K562 (cell line): ENCODE results near the gene GALK2. TPM values are rescaled to one million over a fixed set of nuclear protein-coding genes. Genes with fewer than 3 reads are reported as not detected.

Source experiments
- ATAC-seq: fragments of 200-7000 bp; cut with Tn5 transposase; 3 replicates; pipeline ENCODE4 v1.9.1; 2020; ENCODE audit warnings: moderate library complexity
- BruUV-seq: library from RNA; stranded (reverse); fragments of 400-500 nt; replicated peaks from 2 replicates; lab custom pipeline; 2021; lab: Mats Ljungman, UMichigan
- CTCF ChIA-PET: fragments of 300-600 bp; formaldehyde crosslinking; extraction: SDS; loops from one replicate; lab custom pipeline; 2021; ENCODE audit warnings: low intra/inter-chr PET ratio; lab: Yijun Ruan, JAX
- POLR2A ChIA-PET: fragments of 300-600, 350-650 bp; sonication (Branson Sonifier 250); formaldehyde crosslinking; extraction: SDS; loops from one replicate; lab custom pipeline; 2021; ENCODE audit warnings: antibody characterized with exemption, inconsistent platforms; lab: Yijun Ruan, JAX
- DNase-seq, 4 experiments: peaks; one replicate each; pipeline versions ENCODE4 v3.0.0 to v3.0.0-alpha.2; 2011 to 2018; ENCODE audit warnings: low spot score in 3 of 4, mixed read lengths in 3 of 4; ENCODE audit errors: extremely low read depth in 1 of 4
- FAIRE-seq: peaks from 2 replicates; lab custom pipeline; 2011; peaks lifted over from hg19 to GRCh38; lab: Jason Lieb, UNC
- H2AFZ ChIP-seq: 2 replicates; pipeline ENCODE4 v1.6.0; 2011; ENCODE audit warnings: low read depth, low read length, control low read depth, inconsistent platforms
- H3K27ac ChIP-seq: fragments of 200-600 bp; 3 replicates; pipeline ENCODE4 v1.8.0; 2011; ENCODE audit warnings: low read depth, mild to moderate bottlenecking, control low read depth, inconsistent platforms, low read length, moderate library complexity, mixed read lengths; ENCODE audit errors: extremely low read depth
- H3K27me3 ChIP-seq, 2 experiments: fragments of 300-600 bp in 1 of 2; 2 replicates in 1 of 2; 3 replicates in 1 of 2; pipeline versions ENCODE4 v1.6.0 to v1.8.0; 2011; ENCODE audit warnings: inconsistent platforms in 2 of 2, low read length in 2 of 2, mild to moderate bottlenecking in 1 of 2, mixed read lengths in 1 of 2, moderate library complexity in 1 of 2; ENCODE audit not compliant: control insufficient read depth in 2 of 2, insufficient read depth in 2 of 2
- H3K36me3 ChIP-seq: fragments of 300-600 bp; 3 replicates; pipeline ENCODE4 v1.8.0; 2011; ENCODE audit warnings: mild to moderate bottlenecking, low read length, inconsistent platforms; ENCODE audit not compliant: control insufficient read depth, insufficient read depth
- H3K4me1 ChIP-seq, 2 experiments: fragments of 200-600 bp in 1 of 2; replicated peaks in 1 of 2; 2 replicates in 1 of 2; 3 replicates in 1 of 2; pipeline versions ENCODE4 v1.5.1 to v1.8.0; 2011; ENCODE audit warnings: inconsistent platforms in 2 of 2, low read length in 2 of 2, mild to moderate bottlenecking in 1 of 2, mixed read lengths in 1 of 2, moderate library complexity in 1 of 2; ENCODE audit not compliant: control insufficient read depth in 2 of 2, insufficient read depth in 2 of 2
- H3K4me2 ChIP-seq: 2 replicates; pipeline ENCODE4 v1.6.1; 2011; ENCODE audit warnings: low read length, control low read depth, inconsistent platforms, mixed read lengths; ENCODE audit not compliant: insufficient read depth
- H3K4me3 ChIP-seq: fragments of 200-600 bp; sonication (generic), shearing (Covaris generic); 2 replicates; pipeline ENCODE4 v1.5.1; 2016; ENCODE audit warnings: control low read depth, inconsistent platforms
- H3K79me2 ChIP-seq: fragments of 200-600 bp; 3 replicates; pipeline ENCODE4 v1.8.0; 2011; ENCODE audit warnings: low read length, inconsistent platforms; ENCODE audit not compliant: control insufficient read depth, insufficient read depth
- H3K9ac ChIP-seq, 2 experiments: 2 replicates each; pipeline versions ENCODE4 v1.6.0 to v1.6.1; 2011; ENCODE audit warnings: low read depth in 2 of 2, low read length in 2 of 2, control low read depth in 1 of 2, inconsistent platforms in 1 of 2, mild to moderate bottlenecking in 1 of 2, mixed read lengths in 1 of 2; ENCODE audit not compliant: insufficient read depth in 1 of 2
- H3K9me1 ChIP-seq: one replicate; pipeline ENCODE4 v1.6.0; 2011; ENCODE audit warnings: inconsistent platforms, mild to moderate bottlenecking, low read length, moderate library complexity; ENCODE audit not compliant: control insufficient read depth, insufficient read depth
- H3K9me3 ChIP-seq: replicated peaks from 2 replicates; pipeline ENCODE4 v1.5.1; 2011; ENCODE audit warnings: low read depth, low read length, inconsistent platforms; ENCODE audit not compliant: control insufficient read depth, insufficient read depth
- H4K20me1 ChIP-seq: replicated peaks from 2 replicates; pipeline ENCODE4 v1.6.1; 2011; ENCODE audit warnings: low read length, inconsistent platforms, mixed read lengths; ENCODE audit not compliant: control insufficient read depth, insufficient read depth
- CREBBP ChIP-seq: IDR thresholded peaks from one replicate; pipeline ENCODE4 v1.6.1; 2012; ENCODE audit warnings: low read depth, mild to moderate bottlenecking, control low read depth, inconsistent platforms, low read length
- HDAC1 ChIP-seq, 2 experiments: fragments of 450-650 bp; IDR thresholded peaks; 2 replicates each; pipeline ENCODE4 v1.6.1; 2016 to 2017; ENCODE audit warnings: inconsistent platforms in 1 of 2, mild to moderate bottlenecking in 1 of 2, moderate library complexity in 1 of 2
- JUN ChIP-seq, 2 experiments: sonication (generic) in 1 of 2; formaldehyde crosslinking in 1 of 2; IDR thresholded peaks; 2 replicates each; pipeline versions ENCODE4 v1.6.1 to v1.8.0; 2012 to 2022; ENCODE audit warnings: borderline replicate concordance in 2 of 2, mild to moderate bottlenecking in 2 of 2, improper control_type of control experiment in 1 of 2, low read depth in 1 of 2, low read length in 1 of 2, missing genetic modification reagents in 1 of 2
- MAFK ChIP-seq: IDR thresholded peaks from 2 replicates; pipeline ENCODE4 v1.6.1; 2011; ENCODE audit warnings: low read length, improper control_type of control experiment
- MXI1 ChIP-seq: IDR thresholded peaks from 2 replicates; pipeline ENCODE4 v1.6.1; 2011; ENCODE audit warnings: low read depth, mild to moderate bottlenecking, improper control_type of control experiment, low read length
- RBM39 ChIP-seq: fragments of 200-400 bp; formaldehyde crosslinking; optimal IDR thresholded peaks from 2 replicates; pipeline ENCODE3; 2018; ENCODE audit warnings: low read depth, low read length
- RFX5 ChIP-seq: IDR thresholded peaks from 2 replicates; pipeline ENCODE4 v1.6.1; 2011; ENCODE audit warnings: low read depth, mild to moderate bottlenecking, improper control_type of control experiment, low read length
- TEAD2 ChIP-seq: fragments of 450-650 bp; IDR thresholded peaks from 2 replicates; pipeline ENCODE4 v1.6.1; 2016; ENCODE audit warnings: missing genetic modification characterization, control low read depth, missing compliant biosample characterization
- ZBTB1 ChIP-seq: sonication (generic); formaldehyde crosslinking; IDR thresholded peaks from 2 replicates; pipeline ENCODE4 v1.8.1; 2023; ENCODE audit warnings: missing genetic modification reagents, low read depth, mild to moderate bottlenecking, borderline replicate concordance
- ZC3H4 ChIP-seq: sonication (generic); formaldehyde crosslinking; IDR thresholded peaks from 2 replicates; pipeline ENCODE4 v1.9.0; 2021; ENCODE audit warnings: missing genetic modification reagents, borderline replicate concordance
- ZNF121 ChIP-seq: sonication (generic); formaldehyde crosslinking; conservative IDR thresholded peaks from 2 replicates; pipeline ENCODE4 v1.8.0; 2022; ENCODE audit warnings: missing genetic modification reagents
- ZNF347 ChIP-seq: fragments of 450-650 bp; formaldehyde crosslinking; IDR thresholded peaks from 2 replicates; pipeline ENCODE4 v1.4.0; 2020; ENCODE audit warnings: low read depth, mild to moderate bottlenecking, moderate library complexity
- WGBS: fragments of 100-300 bp; shearing (Covaris generic); methylation state at CpG from one replicate; pipeline ENCODE4 v1.1.6; 2016; ENCODE audit warnings: low coverage, mixed read lengths; ENCODE audit not compliant: insufficient coverage; ENCODE audit errors: missing lambda C conversion rate; 5-methylcytosine and 5-hydroxymethylcytosine counted together
- in situ Hi-C: fragments of 300-500 bp; cut with MboI; formaldehyde crosslinking; loops from 4 replicates; pipeline ENCODE4 v1.15.0; 2018; ENCODE audit warnings: inconsistent platforms, mixed read lengths
- intact Hi-C: fragments of 100-400 bp; cut with micrococcal nuclease; formaldehyde crosslinking; loops from 2 replicates; pipeline ENCODE4 v1.14.2; 2022
- polyA plus RNA-seq, 8 experiments: library from polyadenylated mRNA; depleted of rRNA in 4 of 8; stranded (reverse) in 5 of 8; unstranded in 3 of 8; fragments of >200 nt; fragmentation: Nextera tagmentation in 2 of 8; fragmentation: Illumina TruSeq in 1 of 8; extraction: Ambion mirVana in 2 of 8; extraction: Trizol in 1 of 8; gene quantifications; 2 replicates each; pipeline versions ENCODE4 v1.2.1 to v1.2.3, GENCODE V29; 2011 to 2014; ENCODE audit warnings: inconsistent platforms in 1 of 8, missing spikeins in 1 of 8
- total RNA-seq, 7 experiments: library from RNA; depleted of rRNA in 6 of 7; stranded (reverse); fragments of >200 nt in 6 of 7; fragmentation: Illumina TruSeq in 2 of 7; extraction: Trizol in 2 of 7; gene quantifications; 2 replicates each; pipeline versions ENCODE4 v1.2.1 to v1.2.3, GENCODE V29; 2011 to 2021; ENCODE audit warnings: low replicate concordance in 1 of 7
- TF ChIP-seq, protein P1 (sequence below): sonication (generic); IDR thresholded peaks from 2 replicates; pipeline ENCODE4 v1.6.1; 2016
- TF ChIP-seq, protein P2 (sequence below), 2 experiments: fragments of 450-650 bp; conservative IDR thresholded peaks; 2 replicates each; pipeline ENCODE4 v1.6.1; 2017; ENCODE audit warnings: mild to moderate bottlenecking in 2 of 2, moderate library complexity in 2 of 2
- TF ChIP-seq, protein P3 (sequence below), 2 experiments: fragments of 250-450 bp in 1 of 2; fragments of 450-650 bp in 1 of 2; sonication (Bioruptor Pico) in 1 of 2; IDR thresholded peaks; 2 replicates each; pipeline versions ENCODE4 v1.6.1 to v1.8.0; 2016 to 2021; ENCODE audit warnings: mild to moderate bottlenecking in 2 of 2, moderate library complexity in 2 of 2, missing compliant biosample characterization in 1 of 2, missing genetic modification characterization in 1 of 2
- TF ChIP-seq, protein P4 (sequence below): fragments of 450-650 bp; formaldehyde crosslinking; IDR thresholded peaks from 2 replicates; pipeline ENCODE4 v1.4.0; 2020; ENCODE audit warnings: mild to moderate bottlenecking, mixed read lengths

Gene GALK2
- total and polyA plus RNA-seq, 9 of the 15 experiments (the other 6 are each of a cell fraction or from before 2014, with no cell fraction given) = 32.8 to 82.0 (median 54.4) TPM

DNA sequence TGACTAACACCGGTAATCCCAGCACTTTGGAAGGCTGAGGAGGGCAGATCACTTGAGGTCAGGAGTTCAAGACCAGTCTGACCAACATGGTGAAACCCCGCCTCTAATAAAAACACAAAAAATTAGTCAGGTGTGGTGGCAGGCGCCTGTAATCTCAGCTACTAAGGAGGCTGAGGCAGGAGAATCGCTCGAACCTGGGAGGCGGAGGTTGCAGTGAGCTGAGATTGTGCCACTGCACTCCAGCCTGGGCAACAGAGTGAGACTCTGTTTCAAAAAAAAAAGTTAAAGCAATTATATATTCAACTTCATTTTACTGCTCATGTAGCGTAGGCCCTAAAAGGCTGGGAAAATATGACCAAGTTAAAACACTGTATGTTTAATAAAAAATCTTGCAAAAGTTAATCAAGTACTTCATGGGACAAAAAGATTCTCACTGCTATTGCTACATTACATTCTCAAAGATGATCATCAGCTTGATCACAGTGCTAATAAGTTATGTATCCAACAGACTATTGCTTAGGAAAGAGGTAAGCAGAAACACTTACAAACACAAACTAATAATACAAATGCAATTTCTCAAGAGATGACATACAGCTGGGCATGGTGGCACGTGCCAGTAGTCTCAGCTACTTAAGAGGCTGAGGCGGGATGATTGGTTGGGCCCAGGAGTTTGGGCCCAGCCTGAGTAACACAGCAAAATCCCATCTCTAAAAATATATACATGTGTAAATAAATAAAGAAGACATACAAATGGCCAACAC lies 17.3 kb upstream of the GALK2 start:
- ChIA-PET POLR2A (interaction anchor here (1.0 to 1.5 kb wide), 4 partner anchors 10 to 103 kb away, joined by 3 to 5 read pairs (median 4); partner anchors contain the start of gene GALK2), CTCF (no interaction called here)
- Histone ChIP-seq H3K27me3 (no peaks in the 10 kb centered on the region), H3K4me1 (peaks cover 0 to 5% of the 10 kb centered on the region in 2 experiments; a peak in 3 of 5 replicates), H3K79me2 (peaks cover 93% of the 10 kb centered on the region), H3K9ac (no peak overlapping the region), H4K20me1 (peaks cover 14% of the 10 kb centered on the region; the same call in 1 of the 2 replicates), H2AFZ (no peak overlapping the region), H3K4me2 (peak overlapping the region; percentile 45), H3K9me3 (no peaks in the 10 kb centered on the region), H3K4me3 (no peak overlapping the region), H3K36me3 (peaks cover 33% of the 10 kb centered on the region), H3K27ac (no peak overlapping the region), H3K9me1 (no peaks in the 10 kb centered on the region)
- 32% methylated on average over 9 of the region's 9 CpGs for WGBS
- intact Hi-C loops = no loop called here
- DNase-seq (peak in 1 of 4 experiments; percentile 30), FAIRE-seq (no peak), ATAC-seq (no peak)
- in situ Hi-C loops = no loop called here
- BruUV-seq = no TSS peak
- TF ChIP-seq MAFK = no peak
- TF ChIP-seq ZNF347 = no peak
- no peak for TF ChIP-seq ZC3H4 (CRISPR knock-in tag)
- TF ChIP-seq MXI1 = no peak
- peak; percentile 85 for TF ChIP-seq ZNF121 (CRISPR knock-in tag)
- no peak for TF ChIP-seq HDAC1 (IDR thresholded peaks at IDR 0.05)
- TF ChIP-seq, protein P1, sequence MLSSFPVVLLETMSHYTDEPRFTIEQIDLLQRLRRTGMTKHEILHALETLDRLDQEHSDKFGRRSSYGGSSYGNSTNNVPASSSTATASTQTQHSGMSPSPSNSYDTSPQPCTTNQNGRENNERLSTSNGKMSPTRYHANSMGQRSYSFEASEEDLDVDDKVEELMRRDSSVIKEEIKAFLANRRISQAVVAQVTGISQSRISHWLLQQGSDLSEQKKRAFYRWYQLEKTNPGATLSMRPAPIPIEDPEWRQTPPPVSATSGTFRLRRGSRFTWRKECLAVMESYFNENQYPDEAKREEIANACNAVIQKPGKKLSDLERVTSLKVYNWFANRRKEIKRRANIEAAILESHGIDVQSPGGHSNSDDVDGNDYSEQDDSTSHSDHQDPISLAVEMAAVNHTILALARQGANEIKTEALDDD = peak; percentile 82
- no peak for TF ChIP-seq TEAD2 (tag)
- TF ChIP-seq, protein P2, sequence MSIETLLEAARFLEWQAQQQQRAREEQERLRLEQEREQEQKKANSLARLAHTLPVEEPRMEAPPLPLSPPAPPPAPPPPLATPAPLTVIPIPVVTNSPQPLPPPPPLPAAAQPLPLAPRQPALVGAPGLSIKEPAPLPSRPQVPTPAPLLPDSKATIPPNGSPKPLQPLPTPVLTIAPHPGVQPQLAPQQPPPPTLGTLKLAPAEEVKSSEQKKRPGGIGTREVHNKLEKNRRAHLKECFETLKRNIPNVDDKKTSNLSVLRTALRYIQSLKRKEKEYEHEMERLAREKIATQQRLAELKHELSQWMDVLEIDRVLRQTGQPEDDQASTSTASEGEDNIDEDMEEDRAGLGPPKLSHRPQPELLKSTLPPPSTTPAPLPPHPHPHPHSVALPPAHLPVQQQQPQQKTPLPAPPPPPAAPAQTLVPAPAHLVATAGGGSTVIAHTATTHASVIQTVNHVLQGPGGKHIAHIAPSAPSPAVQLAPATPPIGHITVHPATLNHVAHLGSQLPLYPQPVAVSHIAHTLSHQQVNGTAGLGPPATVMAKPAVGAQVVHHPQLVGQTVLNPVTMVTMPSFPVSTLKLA (conservative IDR thresholded peaks at IDR 0.05) = 0 out of 4 replicates have a peak, but pooled peaks of 1 of the 2 experiments have one; percentile 18
- TF ChIP-seq JUN (IDR thresholded peaks at IDR 0.05; ENCODE audit: borderline replicate concordance, low read depth, low read length) = no peak
- no peak for TF ChIP-seq JUN (CRISPR knock-in tag; IDR thresholded peaks at IDR 0.05; ENCODE audit: borderline replicate concordance)
- TF ChIP-seq, protein P3, sequence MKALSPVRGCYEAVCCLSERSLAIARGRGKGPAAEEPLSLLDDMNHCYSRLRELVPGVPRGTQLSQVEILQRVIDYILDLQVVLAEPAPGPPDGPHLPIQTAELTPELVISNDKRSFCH (CRISPR knock-in tag; IDR thresholded peaks at IDR 0.05) = no peak
- TF ChIP-seq, protein P3 (tag; IDR thresholded peaks at IDR 0.05) = no peak
- TF ChIP-seq, protein P4, sequence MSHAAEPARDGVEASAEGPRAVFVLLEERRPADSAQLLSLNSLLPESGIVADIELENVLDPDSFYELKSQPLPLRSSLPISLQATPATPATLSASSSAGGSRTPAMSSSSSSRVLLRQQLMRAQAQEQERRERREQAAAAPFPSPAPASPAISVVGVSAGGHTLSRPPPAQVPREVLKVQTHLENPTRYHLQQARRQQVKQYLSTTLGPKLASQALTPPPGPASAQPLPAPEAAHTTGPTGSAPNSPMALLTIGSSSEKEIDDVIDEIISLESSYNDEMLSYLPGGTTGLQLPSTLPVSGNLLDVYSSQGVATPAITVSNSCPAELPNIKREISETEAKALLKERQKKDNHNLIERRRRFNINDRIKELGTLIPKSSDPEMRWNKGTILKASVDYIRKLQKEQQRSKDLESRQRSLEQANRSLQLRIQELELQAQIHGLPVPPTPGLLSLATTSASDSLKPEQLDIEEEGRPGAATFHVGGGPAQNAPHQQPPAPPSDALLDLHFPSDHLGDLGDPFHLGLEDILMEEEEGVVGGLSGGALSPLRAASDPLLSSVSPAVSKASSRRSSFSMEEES (CRISPR knock-in tag) = no peak
- TF ChIP-seq ZBTB1 = no peak
- no peak for TF ChIP-seq RFX5
- no peak for TF ChIP-seq RBM39
- no peak for TF ChIP-seq CREBBP
